GM19372 (cell line): Measurements from ENCODE around the gene CST9L.
"Not testable (repeated sequence)": the region's sequence is repeated elsewhere in the genome, so short reads cannot be mapped to it uniquely, and the experiment has no call there.

Experiments used
- ATAC-seq: cut with Tn5 transposase; IDR thresholded peaks from one replicate; pipeline ENCODE4 v1.9.1; 2021; ENCODE audit warnings: mild to moderate bottlenecking, low read depth, moderate library complexity; ENCODE audit not compliant: unreplicated experiment

CST9L gene

GRCh38 chr20:23586735-23587525 is 18.6 kb upstream of the CST9L start:
- ATAC-seq = no peak

GRCh38 chr20:23585808-23586734 is 17.8 kb upstream of the CST9L start:
- ATAC-seq = no peak

GRCh38 chr20:23585449-23585807 is 17.1 kb upstream of the CST9L start:
- ATAC-seq = no peak

DNA sequence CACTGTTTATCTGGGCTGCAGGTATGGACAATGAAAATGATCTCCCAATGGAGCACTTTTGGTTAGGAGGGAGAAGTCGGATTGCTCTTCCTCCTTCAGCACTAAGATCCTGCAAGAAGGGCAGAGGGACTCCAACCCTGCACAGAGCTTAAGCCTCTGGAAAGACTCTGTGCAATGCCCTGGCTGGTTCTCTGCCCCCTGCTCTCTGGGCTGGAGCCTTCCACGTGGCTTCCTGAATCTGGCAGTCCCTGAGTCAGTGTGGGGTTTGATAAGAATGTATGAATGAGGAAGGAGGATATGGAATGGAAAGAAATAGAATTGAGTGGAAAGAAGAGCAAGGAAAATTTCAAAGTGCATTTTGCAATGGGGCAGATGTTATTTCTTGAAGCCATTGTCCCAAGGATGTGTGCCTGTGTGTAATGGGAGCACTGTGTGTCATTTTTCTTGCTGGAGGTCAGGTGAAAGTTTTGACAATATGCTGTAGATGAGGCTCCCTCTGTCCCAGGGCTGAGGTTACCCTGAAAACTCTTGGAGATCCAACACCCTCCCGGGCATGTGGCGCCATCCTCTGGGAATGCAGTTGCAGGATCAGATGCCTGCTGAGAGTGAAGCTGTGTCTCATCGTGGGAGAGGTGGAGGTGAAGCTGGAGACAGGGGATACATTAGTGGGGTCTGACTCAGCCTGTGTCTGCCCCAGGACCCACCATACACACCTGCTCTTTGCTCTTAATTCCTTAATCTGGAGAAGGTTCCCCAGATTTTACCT is 16.3 kb upstream of the CST9L start:
- ATAC-seq = no peak

- no peak for ATAC-seq
Observed at GRCh38 chr20:23583526-23583925, 15.2 kb upstream of the CST9L start.

DNA sequence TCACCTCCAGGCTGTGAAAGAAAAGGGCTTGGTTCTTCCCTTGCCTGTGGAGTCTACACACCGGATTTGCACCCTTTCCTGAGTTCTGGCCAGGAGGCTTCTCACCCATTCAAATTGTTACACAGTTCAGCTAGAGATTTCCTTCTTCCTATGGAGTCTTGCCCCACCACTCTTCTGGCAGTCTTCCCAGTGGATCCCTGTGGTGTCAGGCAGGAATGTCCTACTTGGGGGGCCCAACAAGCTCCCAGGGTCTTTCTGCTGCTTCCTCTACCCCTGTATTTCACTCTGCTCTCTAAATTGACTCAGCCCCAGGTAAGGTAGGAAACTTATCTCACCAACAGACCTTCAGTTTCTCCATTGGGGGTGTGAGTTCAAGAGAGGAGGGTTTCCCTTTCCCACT is 14.0 kb upstream of the CST9L start:
- ATAC-seq = no peak

- not testable (repeated sequence) for ATAC-seq
Observed at GRCh38 chr20:23581833-23582232, 13.5 kb upstream of the CST9L start.

GRCh38 chr20:23574977-23575376 is 6.7 kb upstream of the CST9L start:
- ATAC-seq = no peak

DNA sequence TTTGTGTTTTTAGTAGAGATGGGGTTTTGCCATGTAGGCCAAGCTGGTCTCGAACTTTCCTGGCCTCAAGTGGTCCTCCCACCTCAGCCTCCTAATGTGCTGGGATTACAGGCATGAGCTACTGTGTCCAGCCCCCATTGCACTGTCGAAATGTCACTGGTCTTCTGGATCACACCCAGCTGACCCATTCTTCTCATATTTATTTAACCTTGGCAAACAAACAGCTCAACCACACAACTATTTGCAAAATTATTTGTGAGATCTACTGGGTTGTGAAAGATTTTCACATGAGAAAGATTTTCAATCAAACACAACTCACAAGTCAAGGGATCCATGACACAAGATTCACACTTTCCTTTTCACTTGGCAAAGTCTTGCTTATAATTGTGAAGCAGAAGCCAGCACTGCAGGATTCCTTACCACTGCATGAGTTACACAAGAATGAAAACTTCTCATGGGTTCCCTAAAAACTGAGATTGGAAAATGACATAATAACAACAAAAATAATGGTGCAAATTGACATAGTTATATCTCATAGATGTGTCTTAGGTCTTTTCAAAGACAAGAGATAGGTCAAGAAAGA is 2.0 kb upstream of the CST9L start:
- ATAC-seq = no peak

GRCh38 chr20:23569570-23569969 is 1.3 kb upstream of the CST9L start:
- ATAC-seq = no peak

DNA sequence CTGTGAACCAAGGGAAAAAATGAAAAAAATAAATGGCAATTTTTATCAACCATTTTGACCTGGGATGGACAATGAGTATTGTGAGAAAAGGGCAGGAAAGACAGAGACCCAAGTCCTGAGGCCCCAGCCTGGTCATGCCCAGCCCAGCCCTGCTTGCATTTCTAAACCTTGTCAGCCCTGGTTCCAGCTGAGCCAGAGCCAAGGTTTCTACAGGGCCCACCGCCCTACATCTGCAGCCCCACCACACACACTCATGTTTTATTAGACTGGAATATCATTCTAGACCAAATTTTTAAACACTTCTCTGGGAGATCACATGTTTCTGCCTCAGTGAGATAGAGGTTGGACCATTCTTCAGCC is 667 bp upstream of the CST9L start:
- ATAC-seq = no peak

DNA sequence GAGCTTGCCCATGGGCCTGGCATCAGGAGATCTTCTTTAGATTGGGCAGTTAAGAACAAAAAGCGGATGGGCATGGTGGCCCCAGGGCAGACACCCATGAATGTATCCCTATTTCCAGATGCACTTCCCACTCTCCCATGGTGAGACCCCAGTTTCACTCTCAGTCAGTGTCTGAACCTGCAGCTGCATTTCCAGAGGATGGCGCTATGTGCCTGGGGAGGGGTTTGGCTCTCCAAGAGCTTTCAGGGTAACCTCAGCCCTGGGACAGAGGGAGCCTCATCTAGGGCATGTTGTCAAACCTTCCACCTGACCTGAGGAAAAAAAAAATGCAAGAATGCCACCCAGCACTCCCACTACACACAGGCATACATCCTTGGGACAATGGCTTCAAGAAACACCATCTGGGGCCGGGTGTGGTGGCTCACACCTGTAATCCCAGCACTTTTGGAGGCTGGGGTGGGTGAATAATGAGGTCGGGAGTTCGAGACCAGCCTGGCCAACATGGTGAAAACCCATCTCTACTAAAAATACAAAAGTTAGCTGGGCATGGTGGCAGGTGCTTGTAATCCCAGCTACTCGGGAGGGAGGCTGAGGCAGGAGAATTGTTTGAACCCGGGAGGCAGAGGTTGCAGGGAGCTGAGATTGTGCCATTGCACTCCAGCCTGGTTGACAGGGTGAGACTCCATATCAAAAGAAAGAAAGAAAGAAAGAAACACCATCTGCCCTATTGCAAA is 1.9 kb downstream of the CST9L start:
- no peak for ATAC-seq

DNA sequence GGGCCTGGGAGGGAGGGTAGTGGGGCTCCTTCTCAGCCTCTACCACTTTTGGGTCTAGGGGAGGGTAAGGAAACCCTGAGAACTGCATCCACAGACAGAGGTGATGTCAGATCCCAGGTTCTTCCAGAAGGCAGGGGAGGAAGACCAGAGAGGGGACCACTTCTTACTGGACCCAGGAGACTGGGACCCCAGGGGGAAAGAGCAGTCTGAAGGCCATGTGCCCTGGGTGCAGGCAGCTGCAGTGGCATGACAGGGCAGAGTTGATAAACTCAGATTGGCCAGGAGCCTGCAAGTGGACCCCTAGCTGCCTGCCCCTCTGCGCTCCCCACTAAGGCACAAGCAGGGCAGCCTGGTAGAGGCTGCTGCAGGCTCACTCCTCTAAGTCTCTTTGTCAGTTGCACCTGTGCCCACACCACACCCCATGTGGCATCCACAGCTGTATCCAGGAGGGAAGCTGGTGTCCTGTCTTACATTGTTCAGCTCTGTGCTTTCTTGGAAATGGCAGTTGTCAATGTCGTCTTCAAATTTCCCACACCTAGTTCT is 2.7 kb downstream of the CST9L start:
- no peak for ATAC-seq

DNA sequence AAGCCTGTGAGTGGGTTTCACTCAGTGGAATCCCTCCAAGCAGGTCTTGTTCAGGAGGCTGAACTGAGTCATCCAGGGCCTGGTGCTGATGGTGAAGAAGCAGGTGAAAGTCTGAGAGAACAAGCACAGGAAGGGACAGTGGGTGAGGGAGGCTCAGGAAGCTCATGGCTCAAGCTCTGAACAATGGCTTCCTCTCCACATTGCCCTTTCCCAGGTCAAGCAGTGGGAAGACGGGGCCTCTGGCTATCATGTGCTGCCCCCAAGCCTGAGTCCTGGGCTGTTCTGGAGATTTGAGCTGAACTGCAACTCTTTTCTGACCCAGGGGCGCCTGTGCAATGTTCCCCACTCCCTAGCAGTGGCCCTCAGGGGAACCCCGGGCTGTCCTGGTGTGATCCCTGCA is 3.4 kb downstream of the CST9L start:
- ATAC-seq = no peak

DNA sequence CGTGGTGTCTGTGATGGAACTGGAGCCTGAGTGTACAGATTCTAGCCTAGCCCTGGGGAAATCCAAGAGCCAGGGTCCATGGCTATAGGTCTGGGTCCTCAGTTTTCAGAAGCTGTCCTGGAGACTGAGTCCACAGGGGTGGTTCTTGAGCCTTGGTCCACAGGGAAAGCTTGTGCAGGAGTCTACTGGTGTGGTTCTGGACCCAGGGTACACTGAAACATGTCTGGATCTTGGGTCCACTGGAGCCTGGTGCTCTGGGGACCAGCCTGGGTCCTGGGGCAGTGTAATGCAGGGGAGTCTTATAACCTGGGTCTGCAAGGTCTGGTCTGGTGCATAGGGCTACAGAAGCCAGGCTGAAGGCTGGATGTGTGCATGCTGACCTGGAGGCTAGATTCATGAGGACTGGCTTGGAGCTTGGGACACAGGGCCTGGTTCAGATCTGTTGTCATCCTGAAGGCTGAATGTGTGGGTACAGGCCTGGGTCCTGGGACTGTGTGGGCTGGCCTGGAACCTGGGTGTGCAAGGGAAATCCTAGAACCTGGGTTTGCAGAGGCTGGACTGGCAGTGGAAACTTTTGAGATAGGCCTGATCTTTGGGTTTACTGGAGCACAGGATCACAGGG is 5.5 kb downstream of the CST9L start:
- ATAC-seq = no peak

DNA sequence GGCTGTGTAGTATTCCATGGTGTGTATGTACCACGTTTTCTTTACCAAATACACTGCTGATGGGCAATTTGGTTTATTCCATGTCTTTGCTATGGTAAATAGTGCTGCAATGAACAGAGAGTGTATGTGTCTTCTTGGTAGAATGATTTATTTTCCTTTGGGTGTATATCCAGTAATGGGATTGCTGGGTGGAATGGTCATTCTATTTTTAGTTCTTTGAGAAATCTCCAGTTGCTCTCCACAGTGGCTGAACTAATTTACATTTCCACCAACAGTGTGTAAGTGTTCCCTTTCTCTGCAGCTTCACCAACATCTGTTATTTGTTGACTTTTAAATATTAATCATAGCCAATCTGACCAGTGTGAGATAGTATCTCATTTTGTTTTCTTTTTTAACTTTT is 13.9 kb downstream of the CST9L start:
- ATAC-seq = no peak

GRCh38 chr20:23551786-23552185 is 16.5 kb downstream of the CST9L start:
- ATAC-seq = no peak

- no peak for ATAC-seq
Observed at GRCh38 chr20:23551383-23551782, 16.9 kb downstream of the CST9L start.

DNA sequence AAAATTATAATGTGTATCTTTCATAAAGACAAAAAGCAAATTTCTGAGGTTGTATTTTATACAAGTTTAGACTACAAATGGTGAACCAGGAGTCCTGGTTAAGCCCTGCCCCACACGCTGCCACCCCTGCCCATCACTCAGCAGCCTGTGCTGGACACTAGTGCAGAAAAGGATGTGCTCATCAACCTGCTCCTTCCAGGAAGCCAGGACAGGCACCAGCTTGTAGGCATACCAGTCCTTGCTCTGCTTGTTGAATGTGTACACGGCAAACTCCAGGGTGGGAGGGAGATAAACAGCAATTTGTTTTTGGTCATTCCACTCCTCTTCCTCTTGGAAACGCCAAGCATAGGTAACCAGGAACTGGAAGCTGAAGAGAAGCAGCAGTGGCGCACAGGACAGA is 18.1 kb downstream of the CST9L start:
- ATAC-seq = no peak
